ENCODE results near the gene MACC1.

The MACC1 gene

DNA sequence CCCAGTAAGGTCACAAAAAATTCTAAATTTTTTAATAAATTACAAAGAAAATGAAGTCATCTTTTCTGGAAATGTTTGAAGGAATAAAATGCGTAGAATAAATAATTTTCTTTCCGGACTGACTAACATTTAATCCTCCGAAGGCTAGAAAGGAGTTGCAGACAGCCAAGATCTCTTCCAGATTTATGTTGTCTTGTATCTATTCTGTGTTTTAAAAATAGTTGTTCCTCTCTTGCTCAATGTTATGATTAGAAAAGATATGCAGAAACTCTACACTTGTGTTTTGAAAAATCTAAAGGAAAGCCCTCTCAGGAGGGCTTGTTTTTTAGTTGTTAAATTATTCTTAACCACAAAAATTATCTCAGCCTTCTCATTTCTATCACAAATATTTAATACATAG, 70.7 kb downstream of the MACC1 start:
- TF ChIP-seq, protein P1, sequence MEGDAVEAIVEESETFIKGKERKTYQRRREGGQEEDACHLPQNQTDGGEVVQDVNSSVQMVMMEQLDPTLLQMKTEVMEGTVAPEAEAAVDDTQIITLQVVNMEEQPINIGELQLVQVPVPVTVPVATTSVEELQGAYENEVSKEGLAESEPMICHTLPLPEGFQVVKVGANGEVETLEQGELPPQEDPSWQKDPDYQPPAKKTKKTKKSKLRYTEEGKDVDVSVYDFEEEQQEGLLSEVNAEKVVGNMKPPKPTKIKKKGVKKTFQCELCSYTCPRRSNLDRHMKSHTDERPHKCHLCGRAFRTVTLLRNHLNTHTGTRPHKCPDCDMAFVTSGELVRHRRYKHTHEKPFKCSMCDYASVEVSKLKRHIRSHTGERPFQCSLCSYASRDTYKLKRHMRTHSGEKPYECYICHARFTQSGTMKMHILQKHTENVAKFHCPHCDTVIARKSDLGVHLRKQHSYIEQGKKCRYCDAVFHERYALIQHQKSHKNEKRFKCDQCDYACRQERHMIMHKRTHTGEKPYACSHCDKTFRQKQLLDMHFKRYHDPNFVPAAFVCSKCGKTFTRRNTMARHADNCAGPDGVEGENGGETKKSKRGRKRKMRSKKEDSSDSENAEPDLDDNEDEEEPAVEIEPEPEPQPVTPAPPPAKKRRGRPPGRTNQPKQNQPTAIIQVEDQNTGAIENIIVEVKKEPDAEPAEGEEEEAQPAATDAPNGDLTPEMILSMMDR (IDR thresholded peaks at IDR 0.05): no peak
- Histone ChIP-seq H3K27ac (no peak overlapping the region), H3K4me1 (ENCODE audit: control insufficient read depth in 1 of 2, insufficient read depth in 1 of 2, low read depth in 1 of 2, low read length in 1 of 2) (no peaks in the 10 kb centered on the region), H3K9me3 (no peaks in the 10 kb centered on the region), H3K4me3 (ENCODE audit: low read depth in 1 of 2, low read length in 1 of 2) (no peak overlapping the region), H3K36me3 (no peaks in the 10 kb centered on the region), H3K27me3 (no peaks in the 10 kb centered on the region)

DNA sequence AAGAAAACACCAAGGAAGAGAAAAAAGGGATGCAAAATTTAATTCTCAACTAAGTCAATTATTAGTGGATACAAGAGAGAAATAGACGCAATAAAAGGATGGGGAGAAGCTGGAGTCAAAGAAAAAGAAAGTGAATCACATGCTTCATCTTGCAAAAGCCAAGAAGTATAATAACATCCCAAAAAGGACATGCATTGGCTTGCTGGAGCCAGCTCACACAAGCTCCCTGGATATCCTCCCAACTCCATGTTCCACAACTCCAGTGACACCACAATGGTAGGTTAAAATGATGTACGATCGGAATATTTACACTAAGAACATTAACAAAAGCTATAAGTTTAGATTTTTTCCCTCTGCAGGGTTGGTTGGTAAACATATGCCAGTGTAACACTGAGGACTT, 72.4 kb downstream of the MACC1 start:
- TF ChIP-seq, protein P1 (IDR thresholded peaks at IDR 0.05): no peak
- no peaks in the 10 kb centered on the region for H3K27me3 ChIP-seq
- no peak overlapping the region for H3K4me3 ChIP-seq (ENCODE audit: low read depth in 1 of 2, low read length in 1 of 2)
- H3K36me3 ChIP-seq: no peaks in the 10 kb centered on the region
- no peaks in the 10 kb centered on the region for H3K9me3 ChIP-seq
- no peaks in the 10 kb centered on the region for H3K4me1 ChIP-seq (ENCODE audit: control insufficient read depth in 1 of 2, insufficient read depth in 1 of 2, low read depth in 1 of 2, low read length in 1 of 2)
- H3K27ac ChIP-seq: no peak overlapping the region

DNA sequence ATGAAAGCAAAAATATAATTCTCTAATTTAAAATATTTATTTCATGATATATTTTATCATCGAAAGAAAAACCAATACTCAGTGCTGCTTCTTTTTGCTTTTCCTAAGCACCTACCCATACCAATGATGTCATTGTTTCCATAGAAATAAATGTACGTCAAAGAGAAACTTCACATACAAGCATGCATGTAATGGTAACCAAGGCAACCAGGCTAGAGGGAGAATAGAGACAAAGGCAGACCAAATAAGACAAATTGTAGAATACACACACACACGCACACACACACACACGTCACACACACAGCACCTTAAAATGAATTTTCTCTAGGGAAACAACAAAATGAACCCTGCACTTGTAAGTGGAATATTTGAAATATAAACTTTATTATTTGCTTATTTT, 75.5 kb downstream of the MACC1 start:
- no peak overlapping the region for H3K4me3 ChIP-seq (ENCODE audit: low read depth in 1 of 2, low read length in 1 of 2)
- H3K27me3 ChIP-seq: no peaks in the 10 kb centered on the region
- H3K4me1 ChIP-seq (ENCODE audit: control insufficient read depth in 1 of 2, insufficient read depth in 1 of 2, low read depth in 1 of 2, low read length in 1 of 2): no peaks in the 10 kb centered on the region
- no peaks in the 10 kb centered on the region for H3K36me3 ChIP-seq
- no peaks in the 10 kb centered on the region for H3K9me3 ChIP-seq
- no peak overlapping the region for H3K27ac ChIP-seq
- TF ChIP-seq, protein P1 (IDR thresholded peaks at IDR 0.05): no peak

DNA sequence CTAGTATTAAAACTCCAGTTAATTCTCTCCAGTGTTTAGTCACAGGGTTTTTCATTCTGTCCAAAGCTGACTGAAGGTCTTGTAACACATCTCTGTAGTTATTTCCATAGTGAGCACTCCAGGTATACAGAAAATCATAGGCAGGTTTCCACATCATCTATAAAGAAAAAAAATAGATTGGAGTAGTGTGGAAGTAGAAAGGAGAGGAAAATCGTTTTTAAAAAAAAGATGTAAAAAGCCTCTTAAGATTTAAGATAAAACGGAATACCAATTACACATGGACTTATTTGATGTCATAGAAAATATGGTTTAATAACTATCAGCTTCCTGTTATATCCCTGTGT, 76.2 kb downstream of the MACC1 start:
- TF ChIP-seq, protein P1 (IDR thresholded peaks at IDR 0.05): no peak
- H3K4me1 ChIP-seq (ENCODE audit: control insufficient read depth in 1 of 2, insufficient read depth in 1 of 2, low read depth in 1 of 2, low read length in 1 of 2): no peaks in the 10 kb centered on the region
- no peaks in the 10 kb centered on the region for H3K9me3 ChIP-seq
- H3K27me3 ChIP-seq: no peaks in the 10 kb centered on the region
- no peak overlapping the region for H3K4me3 ChIP-seq (ENCODE audit: low read depth in 1 of 2, low read length in 1 of 2)
- no peak overlapping the region for H3K27ac ChIP-seq
- no peaks in the 10 kb centered on the region for H3K36me3 ChIP-seq

DNA sequence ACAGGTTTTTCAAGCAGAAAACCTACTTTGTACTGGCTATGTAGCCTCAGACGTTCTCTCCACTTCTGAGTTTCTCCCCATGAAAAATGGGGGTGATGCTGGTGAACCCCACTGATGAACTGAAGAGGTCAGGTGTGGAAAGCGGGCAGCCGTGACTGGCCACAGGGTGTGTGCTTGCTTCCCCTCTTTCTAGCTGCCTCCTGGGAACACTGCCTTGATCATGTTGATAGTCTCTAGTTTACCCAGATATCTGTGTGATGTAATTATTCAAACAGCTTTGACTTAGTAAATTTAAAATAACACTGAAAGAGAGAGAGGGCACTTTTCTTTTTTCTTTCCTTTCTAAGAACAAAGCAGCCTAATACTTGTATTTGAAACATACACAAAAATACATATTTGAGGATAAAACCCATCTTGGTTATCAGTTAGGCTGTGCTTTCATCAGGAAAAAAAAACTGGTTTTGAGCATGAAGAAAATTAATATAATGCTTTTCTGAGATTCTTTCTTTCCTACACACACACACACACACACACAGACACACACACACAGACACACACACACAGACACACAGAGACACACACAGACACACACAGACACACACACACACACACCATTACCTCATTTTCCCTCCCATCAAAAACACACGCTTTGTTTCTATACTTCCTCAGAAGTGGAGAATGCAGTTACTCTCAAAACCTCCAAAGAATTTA, 76.7 kb downstream of the MACC1 start:
- TF ChIP-seq, protein P1 (IDR thresholded peaks at IDR 0.05): no peak
- Histone ChIP-seq H3K4me1 (ENCODE audit: control insufficient read depth in 1 of 2, insufficient read depth in 1 of 2, low read depth in 1 of 2, low read length in 1 of 2) (no peaks in the 10 kb centered on the region), H3K9me3 (no peaks in the 10 kb centered on the region), H3K4me3 (ENCODE audit: low read depth in 1 of 2, low read length in 1 of 2) (no peak overlapping the region), H3K36me3 (no peaks in the 10 kb centered on the region), H3K27ac (no peak overlapping the region), H3K27me3 (no peaks in the 10 kb centered on the region)
